Measurements from ENCODE around the gene UBE2L6. TPM values are rescaled to one million over a fixed set of nuclear protein-coding genes. Genes with fewer than 3 reads are reported as not detected.
"Not testable (repeated sequence)": the region's sequence is repeated elsewhere in the genome, so short reads cannot be mapped to it uniquely, and the experiment has no call there.

Gene UBE2L6
- total RNA-seq, 1 donor from 2014 or later, result 120 TPM

DNA sequence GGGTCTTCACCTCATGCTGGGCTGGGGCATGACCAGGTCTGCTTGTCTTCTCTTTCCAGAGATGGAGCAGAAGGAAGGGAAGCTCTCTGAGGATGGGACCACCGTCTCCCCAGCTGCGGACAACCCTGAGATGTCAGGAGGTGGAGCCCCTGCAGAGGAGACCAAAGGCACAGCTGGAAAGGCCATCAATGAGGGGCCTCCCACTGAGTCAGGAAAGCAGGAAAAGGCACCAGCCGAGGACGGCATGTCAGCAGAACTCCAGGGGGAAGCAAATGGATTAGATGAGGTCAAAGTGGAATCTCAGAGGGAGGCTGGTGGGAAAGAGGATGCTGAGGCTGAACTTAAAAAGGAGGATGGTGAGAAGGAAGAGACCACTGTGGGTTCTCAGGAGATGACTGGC lies 24.9 kb downstream of the UBE2L6 start:
- Histone ChIP-seq H3K4me3 (no peak overlapping the region), H3K27ac (no peak overlapping the region), H3K27me3 (no peaks in the 10 kb centered on the region), H3K9me3 (no peaks in the 10 kb centered on the region), H3K4me1 (no peaks in the 10 kb centered on the region), H3K36me3 (peaks cover 8% of the 10 kb centered on the region)
- TF ChIP-seq, protein P1, sequence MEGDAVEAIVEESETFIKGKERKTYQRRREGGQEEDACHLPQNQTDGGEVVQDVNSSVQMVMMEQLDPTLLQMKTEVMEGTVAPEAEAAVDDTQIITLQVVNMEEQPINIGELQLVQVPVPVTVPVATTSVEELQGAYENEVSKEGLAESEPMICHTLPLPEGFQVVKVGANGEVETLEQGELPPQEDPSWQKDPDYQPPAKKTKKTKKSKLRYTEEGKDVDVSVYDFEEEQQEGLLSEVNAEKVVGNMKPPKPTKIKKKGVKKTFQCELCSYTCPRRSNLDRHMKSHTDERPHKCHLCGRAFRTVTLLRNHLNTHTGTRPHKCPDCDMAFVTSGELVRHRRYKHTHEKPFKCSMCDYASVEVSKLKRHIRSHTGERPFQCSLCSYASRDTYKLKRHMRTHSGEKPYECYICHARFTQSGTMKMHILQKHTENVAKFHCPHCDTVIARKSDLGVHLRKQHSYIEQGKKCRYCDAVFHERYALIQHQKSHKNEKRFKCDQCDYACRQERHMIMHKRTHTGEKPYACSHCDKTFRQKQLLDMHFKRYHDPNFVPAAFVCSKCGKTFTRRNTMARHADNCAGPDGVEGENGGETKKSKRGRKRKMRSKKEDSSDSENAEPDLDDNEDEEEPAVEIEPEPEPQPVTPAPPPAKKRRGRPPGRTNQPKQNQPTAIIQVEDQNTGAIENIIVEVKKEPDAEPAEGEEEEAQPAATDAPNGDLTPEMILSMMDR (IDR thresholded peaks at IDR 0.05), result no peak
- ATAC-seq, result no peak
- intact Hi-C loops (cut with DNase I), result no loop called here
- no peak for DNase-seq

DNA sequence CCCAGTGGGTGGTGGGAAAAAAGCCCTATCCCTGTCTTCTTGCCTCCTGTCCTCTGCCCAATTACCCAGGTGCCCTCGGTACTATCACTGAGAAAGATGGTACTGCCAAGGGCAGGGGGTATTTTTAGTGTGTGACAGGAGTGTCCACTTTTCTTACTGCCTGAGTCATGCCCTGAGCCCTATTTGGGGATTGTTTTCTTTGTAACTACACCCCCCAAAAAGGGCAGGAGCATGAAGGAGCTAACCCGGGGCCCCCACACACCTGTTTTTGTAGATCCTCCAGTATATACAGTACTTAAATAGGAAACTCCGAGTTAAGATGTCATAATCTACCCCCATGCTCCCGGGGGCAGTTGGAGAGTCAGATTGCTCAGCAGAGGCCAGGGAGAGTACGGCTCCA lies 26.3 kb downstream of the UBE2L6 start:
- H3K4me1 ChIP-seq, result no peaks in the 10 kb centered on the region
- H3K27me3 ChIP-seq, result no peaks in the 10 kb centered on the region
- no peak overlapping the region for H3K27ac ChIP-seq
- no peak for ATAC-seq
- intact Hi-C loops (cut with DNase I), result no loop called here
- TF ChIP-seq, protein P1 (IDR thresholded peaks at IDR 0.05), result no peak
- H3K36me3 ChIP-seq, result no peaks in the 10 kb centered on the region
- H3K9me3 ChIP-seq, result no peaks in the 10 kb centered on the region
- no peak overlapping the region for H3K4me3 ChIP-seq
- DNase-seq, result no peak

- intact Hi-C loops (cut with DNase I), result no loop called here
- Histone ChIP-seq H3K4me3 (no peak overlapping the region), H3K27me3 (no peaks in the 10 kb centered on the region), H3K9me3 (no peaks in the 10 kb centered on the region), H3K4me1 (no peaks in the 10 kb centered on the region), H3K36me3 (no peaks in the 10 kb centered on the region), H3K27ac (no peak overlapping the region)
- ATAC-seq (no peak), DNase-seq (no peak)
- TF ChIP-seq, protein P1 (IDR thresholded peaks at IDR 0.05), result no peak
These were observed 28.1 kb downstream of the UBE2L6 start for GRCh38 chr11:57539342-57539741.

GRCh38 chr11:57536947-57537619 lies 30.4 kb downstream of the UBE2L6 start, which contains the start of gene SMTNL1:
Gene SMTNL1, plus strand, starts transcription at chr11:57537595. Its CDS starts 5,048 bp downstream, at chr11:57542643.
- no peak for DNase-seq
- H3K36me3 ChIP-seq, result no peaks in the 10 kb centered on the region
- no peak within 1 kb of the TSS for H3K27ac ChIP-seq
- H3K9me3 ChIP-seq, result no peaks in the 10 kb centered on the region
- no peaks in the 10 kb centered on the region for H3K4me1 ChIP-seq
- intact Hi-C loops (cut with DNase I), result no loop called here
- ATAC-seq, result peak; percentile 6
- no peak within 1 kb of the TSS for H3K4me3 ChIP-seq
- no peaks in the 10 kb centered on the region for H3K27me3 ChIP-seq
- TF ChIP-seq, protein P1 (IDR thresholded peaks at IDR 0.05), result no peak

DNA sequence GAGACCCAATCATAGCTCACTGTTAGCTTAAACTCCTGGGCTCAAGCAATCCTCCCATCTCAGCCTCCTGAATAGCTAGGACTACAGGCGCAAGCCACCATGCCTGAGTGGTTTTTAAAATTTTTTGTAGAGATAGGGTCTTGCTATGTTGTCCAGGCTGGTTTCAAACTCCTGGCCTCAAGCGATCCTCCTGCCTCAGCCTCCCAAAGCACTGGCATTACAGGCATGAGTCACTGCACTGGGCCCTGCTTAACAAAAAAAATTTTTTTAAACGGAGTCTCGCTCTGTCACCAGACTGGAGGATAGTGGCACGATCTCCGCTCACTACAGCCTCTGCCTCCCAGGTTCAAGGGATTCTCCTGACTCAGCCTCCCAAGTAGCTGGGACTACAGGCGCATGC lies 33.0 kb downstream of the UBE2L6 start:
- DNase-seq; intact Hi-C loops (cut with DNase I); H3K9me3 ChIP-seq; H3K27me3 ChIP-seq; H3K27ac ChIP-seq; H3K36me3 ChIP-seq; ATAC-seq; H3K4me3 ChIP-seq: not testable (repeated sequence)
- H3K4me1 ChIP-seq, result peaks cover 12% of the 10 kb centered on the region

GRCh38 chr11:57530596-57531507 lies 36.6 kb downstream of the UBE2L6 start, which contains the start of gene TIMM10:
Gene TIMM10, minus strand, starts transcription at chr11:57530754. Its CDS starts 565 bp downstream, at chr11:57530189.
- Histone ChIP-seq H3K9me3 (no peaks in the 10 kb centered on the region), H3K36me3 (peaks cover 16% of the 10 kb centered on the region), H3K27ac (peak within 1 kb of the TSS; percentile 79), H3K4me3 (peak within 1 kb of the TSS; percentile 94), H3K27me3 (no peaks in the 10 kb centered on the region), H3K4me1 (peaks cover 15% of the 10 kb centered on the region)
- ATAC-seq, result peak; percentile 98
- peak; percentile 97 for DNase-seq
- TF ChIP-seq, protein P1 (IDR thresholded peaks at IDR 0.05), result no peak
- intact Hi-C loops (cut with DNase I), result no loop called here
